NCI-H82 treated with DMSO at 0.1 percent for 48 hours (cell line): ENCODE results near the gene AGXT2.
"Not testable (repeated sequence)": the region's sequence is repeated elsewhere in the genome, so short reads cannot be mapped to it uniquely, and the experiment has no call there.

ENCODE experiments used
- DNase-seq: peaks from one replicate; lab custom pipeline; 2025; ENCODE audit not compliant: unreplicated experiment; lab: John Stamatoyannopoulos, UW

Gene AGXT2

GRCh38 chr5:35015063-35015462 lies 32.7 kb downstream of the AGXT2 start:
- no peak for DNase-seq

- no peak for DNase-seq
Measured at GRCh38 chr5:35012796-35013195, 35.0 kb downstream of the AGXT2 start.

GRCh38 chr5:35012365-35012764 lies 35.4 kb downstream of the AGXT2 start:
- no peak for DNase-seq

- DNase-seq: no peak
Measured at GRCh38 chr5:35010676-35011075, 37.1 kb downstream of the AGXT2 start.

GRCh38 chr5:35009657-35010056 lies 38.1 kb downstream of the AGXT2 start:
- no peak for DNase-seq

- no peak for DNase-seq
Measured at GRCh38 chr5:35009019-35009418, 38.7 kb downstream of the AGXT2 start.

- no peak for DNase-seq
Measured at GRCh38 chr5:35004771-35005170, 43.0 kb downstream of the AGXT2 start.

GRCh38 chr5:35004200-35004599 lies 43.5 kb downstream of the AGXT2 start:
- DNase-seq: no peak

- peak; percentile 27 for DNase-seq
Measured at GRCh38 chr5:35003018-35003957, 44.5 kb downstream of the AGXT2 start.

- DNase-seq: no peak
Measured at GRCh38 chr5:35002459-35002858, 45.3 kb downstream of the AGXT2 start.

GRCh38 chr5:35001842-35002241 lies 45.9 kb downstream of the AGXT2 start:
- DNase-seq: no peak

- no peak for DNase-seq
Measured at GRCh38 chr5:34998058-34998789, 49.5 kb downstream of the AGXT2 start.

GRCh38 chr5:34996261-34996660 lies 51.5 kb downstream of the AGXT2 start:
- DNase-seq: no peak

- no peak for DNase-seq
Measured at GRCh38 chr5:34993951-34994350, 53.8 kb downstream of the AGXT2 start.

- no peak for DNase-seq
Measured at GRCh38 chr5:34991486-34992238, 56.1 kb downstream of the AGXT2 start.

GRCh38 chr5:34986965-34987364 lies 60.8 kb downstream of the AGXT2 start:
- DNase-seq: no peak

GRCh38 chr5:34982823-34983222 lies 64.9 kb downstream of the AGXT2 start:
- DNase-seq: no peak

GRCh38 chr5:34978681-34979080 lies 69.1 kb downstream of the AGXT2 start:
- DNase-seq: no peak

GRCh38 chr5:34977934-34978613 lies 69.7 kb downstream of the AGXT2 start:
- DNase-seq: no peak

GRCh38 chr5:34976347-34976746 lies 71.4 kb downstream of the AGXT2 start:
- DNase-seq: no peak

- not testable (repeated sequence) for DNase-seq
Measured at GRCh38 chr5:34971655-34972054, 76.1 kb downstream of the AGXT2 start.
